HG03139 (cell line): Measurements from ENCODE around the gene SYT2.
"Not testable (repeated sequence)": the region's sequence is repeated elsewhere in the genome, so short reads cannot be mapped to it uniquely, and the experiment has no call there.

ENCODE experiments used
- ATAC-seq: cut with Tn5 transposase; IDR thresholded peaks from one replicate; pipeline ENCODE4 v1.9.1; 2021; ENCODE audit not compliant: unreplicated experiment

The SYT2 gene

DNA sequence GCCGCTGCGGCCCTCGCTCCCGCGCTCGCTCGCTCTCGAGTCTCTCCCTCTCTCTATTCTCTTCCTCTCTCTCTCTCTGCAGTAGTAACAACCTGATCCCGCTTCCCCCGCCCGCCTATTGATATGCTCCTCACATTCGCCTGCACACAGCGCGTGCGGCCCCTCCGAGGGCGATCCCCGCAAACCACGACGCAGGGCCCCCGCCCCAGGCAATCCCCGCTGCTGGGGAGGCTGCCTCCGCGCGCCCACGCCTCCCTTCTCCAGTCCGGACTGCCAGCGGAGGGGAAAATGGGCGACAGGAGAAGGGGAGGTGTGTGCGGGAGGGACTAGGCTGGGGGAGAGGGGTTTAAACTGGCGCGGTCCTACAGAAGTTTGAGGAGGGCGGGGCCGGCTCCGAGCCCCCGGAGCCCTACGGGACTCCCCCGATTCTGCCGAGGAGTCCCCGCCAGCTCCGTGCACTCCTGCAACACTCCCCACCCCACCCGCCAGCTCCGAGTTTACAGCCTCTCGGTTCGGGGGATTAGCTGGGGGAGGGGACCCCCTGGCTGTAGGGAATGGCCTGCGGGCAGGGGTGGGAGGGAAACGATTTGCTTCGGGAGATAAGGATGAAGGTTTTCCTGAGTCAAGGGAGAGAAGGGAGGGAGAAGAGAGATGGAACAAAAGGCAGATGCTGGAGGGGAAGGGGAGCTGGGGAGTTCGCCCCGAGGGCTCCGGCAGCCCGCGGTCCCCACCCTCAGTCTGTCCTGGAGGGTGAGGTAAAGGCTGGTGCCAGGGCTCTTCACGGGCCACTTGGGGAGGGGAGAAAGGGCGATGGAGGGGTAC is 66.6 kb downstream of the SYT2 start:
- ATAC-seq, result no peak

DNA sequence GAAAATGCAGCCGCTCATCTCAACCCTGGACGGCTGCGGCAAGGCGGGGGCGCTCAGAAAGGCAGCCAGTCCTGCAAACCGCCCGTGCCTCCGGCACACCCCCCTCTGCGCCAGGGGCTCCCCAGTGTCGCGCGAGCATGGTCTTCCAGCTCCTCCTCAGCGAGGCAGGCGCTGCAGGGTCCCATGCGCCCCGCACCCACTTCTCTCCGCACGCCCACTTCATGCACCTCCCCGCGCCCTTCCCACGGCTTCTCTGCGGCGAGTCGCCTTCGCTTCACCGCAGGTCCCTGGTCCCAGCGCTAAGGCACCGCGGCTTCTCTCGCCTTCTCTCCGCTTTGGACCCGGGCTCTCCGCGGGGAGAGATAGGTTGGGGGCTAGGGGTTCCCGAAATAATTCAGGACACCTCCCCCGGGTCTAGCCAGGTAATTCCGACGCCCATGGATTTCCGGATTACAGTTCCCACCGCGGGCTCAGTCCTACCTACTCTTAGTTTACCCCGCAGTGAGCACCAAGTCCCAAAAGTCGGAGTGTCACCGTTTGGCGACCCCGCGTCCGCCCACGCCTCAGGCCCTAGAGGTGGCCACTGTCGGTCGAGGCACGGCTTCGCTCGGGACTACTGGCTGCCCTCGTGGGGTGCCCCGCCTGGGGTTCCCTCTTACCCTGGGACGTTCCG is 67.5 kb downstream of the SYT2 start:
- ATAC-seq, result no peak

DNA sequence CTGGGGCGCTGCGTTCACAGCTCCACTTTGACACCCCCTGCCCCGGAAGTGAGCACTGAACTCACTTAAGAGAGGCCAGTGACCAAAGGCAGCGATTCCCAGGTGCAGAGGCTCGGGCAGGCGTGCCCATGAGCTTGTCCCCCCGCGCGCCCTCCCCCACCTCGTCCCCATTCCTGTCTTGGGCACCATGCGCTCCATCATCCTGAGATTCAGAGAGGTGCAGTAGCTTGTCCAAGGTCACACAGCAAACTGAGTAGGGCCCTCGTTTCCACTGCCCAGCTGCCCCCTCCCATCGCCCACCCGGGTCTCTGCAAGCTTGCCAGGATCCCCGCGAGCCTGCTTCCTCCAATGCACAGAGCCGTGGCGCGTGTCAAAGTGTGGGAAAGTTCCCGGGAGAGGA is 68.0 kb downstream of the SYT2 start:
- no peak for ATAC-seq

DNA sequence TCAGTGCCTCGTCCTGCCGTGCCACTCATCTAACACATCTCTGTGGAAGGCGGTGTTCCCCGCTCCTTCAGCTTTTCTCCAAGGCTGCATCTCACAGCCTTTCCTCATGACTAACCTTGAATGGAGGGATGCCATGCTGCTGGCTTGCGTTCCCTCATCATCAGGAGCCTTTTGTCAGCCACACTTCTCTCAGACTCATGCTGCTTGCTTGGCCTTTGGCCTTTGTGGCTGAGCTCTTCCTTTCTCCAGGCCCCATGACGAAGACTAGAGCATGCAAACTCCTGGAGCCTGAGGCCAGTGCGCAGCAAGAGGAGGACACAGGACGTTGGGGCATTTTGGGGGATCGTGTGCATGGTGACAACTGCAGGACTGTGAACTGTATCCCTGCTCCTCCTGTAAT is 70.8 kb downstream of the SYT2 start:
- no peak for ATAC-seq

DNA sequence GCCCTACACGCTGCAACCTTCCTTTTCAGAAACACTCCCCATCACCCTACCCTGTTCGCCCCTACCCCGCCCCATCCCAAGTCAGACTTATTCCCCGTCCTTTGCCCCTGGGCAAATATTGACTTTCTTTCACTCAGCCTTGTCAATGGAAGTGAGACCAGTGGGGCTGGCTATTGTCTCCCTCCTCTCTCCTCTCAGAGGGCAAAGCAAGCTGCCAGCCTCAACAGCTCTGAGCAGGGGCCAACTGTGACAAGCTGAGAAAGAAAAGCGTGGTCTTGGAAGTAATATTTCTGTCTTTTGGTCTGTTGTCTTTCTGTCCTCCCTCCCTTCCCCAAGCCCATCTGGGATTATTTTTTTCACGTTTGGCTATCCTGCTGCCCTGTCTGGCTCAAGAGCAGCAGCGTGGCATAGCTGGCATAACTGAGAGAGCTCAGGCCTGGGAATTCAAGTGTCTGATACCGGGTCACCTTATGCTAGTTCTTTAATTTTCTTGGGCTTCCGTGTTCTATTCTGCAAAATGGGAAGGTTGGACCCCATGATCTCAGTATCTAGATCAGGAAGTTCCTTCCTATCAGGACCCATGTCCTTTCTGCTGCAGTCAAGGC is 71.5 kb downstream of the SYT2 start:
- not testable (repeated sequence) for ATAC-seq

GRCh38 chr1:202638019-202638700 is 72.1 kb downstream of the SYT2 start:
- ATAC-seq, result no peak

DNA sequence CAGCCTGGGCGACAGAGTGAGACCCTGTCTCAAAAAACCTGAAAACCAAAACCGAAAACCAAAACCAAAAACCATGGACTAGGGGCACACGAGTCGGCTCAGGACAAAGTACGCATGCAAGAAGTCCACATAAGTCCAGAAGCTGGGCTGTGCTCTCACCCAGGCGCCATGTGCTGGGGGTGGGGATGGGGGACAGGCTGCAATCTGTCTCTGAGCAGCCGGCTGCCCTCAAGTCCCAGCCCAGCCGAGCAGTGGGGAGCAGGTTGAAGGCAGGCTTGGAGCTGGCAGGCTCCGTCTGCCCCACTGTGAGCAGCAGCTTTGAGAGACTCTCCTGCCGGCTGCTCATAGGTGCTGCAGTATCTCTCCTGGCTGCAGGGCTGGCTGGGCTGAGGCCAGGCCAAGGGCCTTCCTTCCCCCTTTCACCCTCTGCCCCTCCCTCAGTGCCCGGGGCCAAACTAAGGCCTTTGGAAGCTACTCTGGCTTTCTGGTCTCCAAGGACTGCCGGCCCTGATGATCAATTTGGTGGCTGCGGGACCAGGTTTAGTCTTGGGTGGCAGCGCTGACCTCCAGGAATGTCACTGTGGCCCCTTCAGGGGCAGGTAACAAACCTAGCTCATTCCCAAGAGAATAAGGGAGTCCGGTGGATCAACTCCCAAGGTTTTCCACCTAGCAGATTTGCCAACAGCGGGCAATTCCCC is 72.8 kb downstream of the SYT2 start:
- ATAC-seq, result not testable (repeated sequence)

DNA sequence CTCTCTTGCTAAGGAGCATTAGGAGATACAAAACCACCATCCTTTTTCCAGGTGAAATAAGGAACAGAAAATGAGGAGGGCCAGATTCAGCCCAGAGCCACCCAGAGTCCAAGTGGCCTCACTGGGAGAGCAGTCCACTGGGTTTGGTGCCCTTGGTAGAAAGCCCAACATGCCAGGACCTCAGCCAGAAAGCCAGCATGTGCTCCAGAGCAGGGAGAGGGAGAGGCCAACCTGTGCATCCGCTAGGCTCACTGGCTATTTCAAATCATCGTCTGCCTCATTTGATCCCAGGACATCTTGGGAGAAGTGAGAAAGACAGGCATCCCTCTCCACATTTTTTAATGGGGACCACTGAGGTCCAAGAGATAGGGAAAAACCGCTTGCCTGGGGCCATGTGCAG is 74.1 kb downstream of the SYT2 start:
- ATAC-seq, result not testable (repeated sequence)

- no peak for ATAC-seq
Measured at GRCh38 chr1:202632241-202632640, 78.0 kb downstream of the SYT2 start.

GRCh38 chr1:202631076-202631923 is 79.0 kb downstream of the SYT2 start:
- no peak for ATAC-seq

GRCh38 chr1:202630541-202630940 is 79.7 kb downstream of the SYT2 start:
- no peak for ATAC-seq

- not testable (repeated sequence) for ATAC-seq
Measured at GRCh38 chr1:202630096-202630495, 80.2 kb downstream of the SYT2 start.

GRCh38 chr1:202629257-202629811 is 80.9 kb downstream of the SYT2 start:
- ATAC-seq, result peak; percentile 61

DNA sequence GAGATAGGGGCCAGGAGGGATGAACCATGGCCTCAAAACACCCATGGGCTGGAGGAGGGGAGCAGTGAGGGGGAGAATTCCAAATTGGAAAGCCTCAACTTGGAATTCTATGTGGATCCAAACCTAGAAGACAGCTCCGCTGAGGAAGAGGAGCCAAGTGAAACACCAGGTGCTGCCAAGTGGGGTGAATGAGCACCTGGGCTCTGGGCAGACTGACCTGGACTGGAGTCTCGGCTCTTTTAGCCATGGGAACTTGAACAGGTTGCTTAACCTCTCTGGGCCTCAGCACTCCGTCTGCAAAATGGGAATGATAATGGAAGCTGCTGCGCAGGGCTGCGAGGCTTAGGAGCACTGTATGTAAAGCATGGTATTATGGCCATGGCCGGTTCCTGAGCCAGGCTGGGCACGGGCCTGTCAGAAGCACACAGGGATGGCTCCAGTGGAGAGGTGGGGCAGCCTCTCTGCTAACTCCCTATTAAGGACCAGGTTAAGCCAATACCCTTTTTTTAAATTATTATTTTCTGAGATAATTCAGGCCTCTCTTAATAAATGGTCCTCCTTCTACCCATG is 81.5 kb downstream of the SYT2 start:
- no peak for ATAC-seq

- ATAC-seq, result no peak
Measured at GRCh38 chr1:202627841-202628565, 82.3 kb downstream of the SYT2 start.

DNA sequence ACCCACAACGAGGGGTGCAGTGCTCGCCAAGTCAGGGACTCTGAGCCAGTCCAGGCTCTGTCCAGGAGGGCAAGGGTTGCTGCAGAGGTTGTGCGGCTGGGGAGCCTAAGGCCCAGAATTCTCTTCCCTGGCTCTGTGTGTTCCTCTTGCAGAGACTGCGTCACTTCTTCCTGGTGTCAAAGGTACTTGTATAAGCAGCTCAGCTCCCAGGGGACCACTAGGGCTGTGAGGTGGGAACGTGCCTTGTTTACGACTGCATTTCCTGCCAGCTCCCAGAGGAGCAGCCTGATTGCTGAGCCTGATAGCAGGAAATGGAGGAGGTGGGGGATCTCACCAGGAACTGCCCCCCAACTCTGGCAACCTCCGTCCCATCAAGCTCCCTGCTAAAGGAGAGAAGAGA is 83.2 kb downstream of the SYT2 start:
- not testable (repeated sequence) for ATAC-seq

DNA sequence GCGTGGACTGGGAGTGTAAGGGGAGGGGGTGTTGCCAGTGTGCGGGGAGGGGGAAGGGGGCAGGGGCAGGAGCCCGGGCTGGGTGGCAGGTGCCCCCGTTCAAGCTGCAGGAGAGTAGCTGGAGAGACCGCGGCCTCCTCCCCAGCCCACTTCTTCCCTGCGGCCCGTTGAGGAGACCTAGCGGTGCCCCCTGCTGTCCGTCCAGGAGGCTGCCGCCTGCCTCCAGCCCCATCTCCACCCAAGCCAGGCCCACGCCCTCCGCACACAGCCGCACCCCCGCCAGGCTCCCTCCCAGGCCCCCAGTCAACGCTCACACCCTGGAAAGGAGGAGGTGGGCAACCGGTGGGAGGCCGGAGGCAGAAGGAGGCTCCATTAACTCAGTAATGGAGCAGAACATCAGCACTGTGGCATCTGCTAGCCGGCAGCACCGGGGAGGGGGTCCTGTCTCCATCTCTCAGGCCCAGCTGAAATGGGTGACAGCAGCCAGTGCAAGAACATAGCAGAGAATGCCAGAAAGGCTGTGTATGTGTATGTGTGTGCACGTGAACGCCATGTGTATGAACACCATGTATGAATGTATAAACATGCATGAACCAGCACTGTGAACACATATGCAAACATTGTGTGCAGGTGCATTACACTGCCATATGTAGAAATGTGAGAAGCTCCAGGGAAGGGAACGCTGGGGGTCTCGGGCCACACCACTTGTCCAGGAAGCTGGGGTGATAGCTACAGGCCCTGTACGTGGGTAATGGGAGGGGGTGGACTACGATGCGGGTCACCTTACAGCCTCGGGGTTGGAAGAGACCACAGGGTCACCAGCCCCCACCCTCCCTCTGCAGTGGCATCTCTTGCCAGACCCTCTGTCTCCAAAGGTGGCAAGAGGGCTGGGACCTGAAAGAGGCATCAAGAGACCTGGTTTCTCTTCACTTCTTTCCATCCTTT is 84.6 kb downstream of the SYT2 start:
- no peak for ATAC-seq

GRCh38 chr1:202624781-202625108 is 85.5 kb downstream of the SYT2 start:
- no peak for ATAC-seq
